ENCODE results near the gene PLCL2. TPM values are rescaled to one million over a fixed set of nuclear protein-coding genes. Genes with fewer than 3 reads are reported as not detected.

The PLCL2 gene
- polyA plus RNA-seq, 2 of the 4 experiments (the other 2 are of a cell fraction), result 2.1 to 3.0 TPM

DNA sequence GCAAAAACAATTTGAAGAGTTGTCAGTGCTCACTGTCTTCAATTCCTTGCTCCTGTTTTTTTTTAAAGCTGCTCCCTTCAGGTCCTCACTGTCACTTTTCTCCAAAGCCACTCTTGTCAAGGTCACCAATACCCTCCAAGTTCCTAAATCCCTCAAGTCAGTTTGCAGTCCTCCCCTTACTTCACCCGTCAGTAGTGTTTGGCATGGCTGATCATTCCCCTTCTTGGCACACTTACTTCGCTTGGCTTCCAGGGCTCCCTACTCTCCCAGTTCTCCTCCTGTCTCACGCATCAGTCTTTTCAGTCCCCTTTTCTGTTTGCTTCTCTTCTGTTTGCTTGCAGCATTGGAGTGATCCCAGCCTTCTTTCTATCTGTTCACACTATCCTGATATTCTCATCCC lies 25.5 kb downstream of the PLCL2 start:
- no peak overlapping the region for H3K27ac ChIP-seq
- H3K9me3 ChIP-seq, result no peaks in the 10 kb centered on the region
- peaks cover 18% of the 10 kb centered on the region for H3K4me1 ChIP-seq
- no peak overlapping the region for H3K4me3 ChIP-seq
- ChIA-PET POLR2A (no interaction called here), CTCF (interaction anchor here (1.1 kb wide), 1 partner anchor 73 kb away, joined by 3 read pairs; no protein-coding TSS in a partner anchor)
- no peak overlapping the region for H3K4me2 ChIP-seq
- TF ChIP-seq EP300 (IDR thresholded peaks at IDR 0.05), result no peak
- TF ChIP-seq, protein P1, sequence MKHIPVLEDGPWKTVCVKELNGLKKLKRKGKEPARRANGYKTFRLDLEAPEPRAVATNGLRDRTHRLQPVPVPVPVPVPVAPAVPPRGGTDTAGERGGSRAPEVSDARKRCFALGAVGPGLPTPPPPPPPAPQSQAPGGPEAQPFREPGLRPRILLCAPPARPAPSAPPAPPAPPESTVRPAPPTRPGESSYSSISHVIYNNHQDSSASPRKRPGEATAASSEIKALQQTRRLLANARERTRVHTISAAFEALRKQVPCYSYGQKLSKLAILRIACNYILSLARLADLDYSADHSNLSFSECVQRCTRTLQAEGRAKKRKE (CRISPR knock-in tag; IDR thresholded peaks at IDR 0.05; ENCODE audit: low read depth), result no peak
- TF ChIP-seq EHF (CRISPR knock-in tag; IDR thresholded peaks at IDR 0.05), result no peak
- no peak for TF ChIP-seq ZSCAN20 (CRISPR knock-in tag; IDR thresholded peaks at IDR 0.05)
- ATAC-seq (no peak), DNase-seq (ENCODE audit: low read depth in 1 of 2, low spot score in 1 of 2) (no peak), FAIRE-seq (no peak)
- WGBS (ENCODE audit: missing lambda C conversion rate), result 91% methylated on average over 3 of the region's 3 CpGs

- no peak for ATAC-seq
- FAIRE-seq, result no peak
- TF ChIP-seq CBX8 (IDR thresholded peaks at IDR 0.05) (no peak), ESRRA (IDR thresholded peaks at IDR 0.05; ENCODE audit: borderline replicate concordance, low read length) (no peak)
- no peak for DNase-seq (ENCODE audit: low read depth in 1 of 2, low spot score in 1 of 2)
- H3K4me2 ChIP-seq, result no peak overlapping the region
- no peak overlapping the region for H3K27ac ChIP-seq
- 93% methylated on average over 2 of the region's 2 CpGs for WGBS (ENCODE audit: missing lambda C conversion rate)
- ChIA-PET POLR2A (no interaction called here), CTCF (no interaction called here)
- H3K9me3 ChIP-seq, result no peaks in the 10 kb centered on the region
- no peak overlapping the region for H3K4me3 ChIP-seq
- peaks cover 6% of the 10 kb centered on the region for H3K4me1 ChIP-seq
Measured at GRCh38 chr3:16911916-16912315, 27.2 kb downstream of the PLCL2 start.

DNA sequence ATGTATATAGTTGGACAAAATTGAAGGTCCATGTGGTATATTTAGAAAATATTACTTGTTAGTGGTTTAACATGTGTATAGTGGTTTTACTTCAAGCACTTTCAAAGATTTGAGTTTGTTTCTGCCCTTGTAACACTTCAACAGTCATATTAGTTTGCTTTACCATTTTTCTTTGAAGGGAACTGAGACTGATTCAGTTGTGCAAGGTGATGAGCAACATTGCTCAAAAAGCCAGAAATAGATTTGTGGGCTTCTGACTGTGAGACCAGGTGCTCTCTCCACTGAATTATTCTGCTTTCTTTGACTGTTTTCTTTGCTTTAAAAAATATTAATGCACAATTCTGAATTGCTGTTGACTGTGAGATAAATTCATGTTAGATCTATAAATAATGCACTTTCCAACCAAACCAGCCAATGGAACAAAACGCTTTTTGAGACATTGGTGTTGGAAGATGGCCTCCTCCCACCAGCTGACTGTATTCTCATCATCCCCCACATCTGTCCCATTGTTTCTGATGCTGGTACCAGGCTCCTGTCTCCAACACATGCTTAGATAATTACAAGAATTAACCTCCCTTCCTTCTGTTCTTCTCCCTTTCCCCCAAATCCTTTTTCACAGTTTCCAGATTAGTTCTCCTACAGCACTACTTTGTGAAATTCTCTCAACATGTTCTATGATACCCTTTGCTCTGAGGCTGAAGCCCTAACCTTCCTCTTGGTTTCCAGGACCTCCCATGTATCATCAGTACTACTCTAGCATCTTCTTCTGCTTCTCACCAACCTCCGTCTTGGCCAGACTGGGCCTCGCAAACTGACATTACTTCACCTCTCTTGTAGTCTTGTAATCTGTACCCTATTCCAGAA lies 27.9 kb downstream of the PLCL2 start:
- 94% methylated on average over 3 of the region's 3 CpGs for WGBS (ENCODE audit: missing lambda C conversion rate)
- Histone ChIP-seq H3K4me1 (peaks cover 6% of the 10 kb centered on the region; the same call in 2 of the 3 replicates), H3K27ac (no peak overlapping the region), H3K9me3 (no peaks in the 10 kb centered on the region), H3K4me2 (no peak overlapping the region), H3K4me3 (no peak overlapping the region)
- DNase-seq (ENCODE audit: low read depth in 1 of 2, low spot score in 1 of 2), result no peak
- ChIA-PET POLR2A (no interaction called here), CTCF (no interaction called here)
- TF ChIP-seq HOXB5 (CRISPR knock-in tag; IDR thresholded peaks at IDR 0.05) (no peak), BHLHE40 (IDR thresholded peaks at IDR 0.05; ENCODE audit: low read depth, low read length) (no peak), ZNF302 (CRISPR knock-in tag; IDR thresholded peaks at IDR 0.05) (no peak), PHF8 (IDR thresholded peaks at IDR 0.05; ENCODE audit: borderline replicate concordance, low read depth) (no peak), MAZ (IDR thresholded peaks at IDR 0.05; ENCODE audit: borderline replicate concordance, low read depth, low read length) (no peak), FOSL2 (IDR thresholded peaks at IDR 0.05) (no peak), FOSL2 (CRISPR knock-in tag; IDR thresholded peaks at IDR 0.05) (no peak), RNF2 (IDR thresholded peaks at IDR 0.05; ENCODE audit: borderline replicate concordance, low read depth) (no peak), CHD4 (IDR thresholded peaks at IDR 0.05; ENCODE audit: borderline replicate concordance) (no peak), BCL3 (IDR thresholded peaks at IDR 0.05) (no peak), PBX3 (IDR thresholded peaks at IDR 0.05) (no peak), CBX8 (IDR thresholded peaks at IDR 0.05) (no peak)
- TF ChIP-seq, protein P2, sequence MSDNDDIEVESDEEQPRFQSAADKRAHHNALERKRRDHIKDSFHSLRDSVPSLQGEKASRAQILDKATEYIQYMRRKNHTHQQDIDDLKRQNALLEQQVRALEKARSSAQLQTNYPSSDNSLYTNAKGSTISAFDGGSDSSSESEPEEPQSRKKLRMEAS (IDR thresholded peaks at IDR 0.05), result no peak
- TF ChIP-seq, protein P1 (CRISPR knock-in tag; IDR thresholded peaks at IDR 0.05; ENCODE audit: low read depth), result no peak
- TF ChIP-seq, protein P3, sequence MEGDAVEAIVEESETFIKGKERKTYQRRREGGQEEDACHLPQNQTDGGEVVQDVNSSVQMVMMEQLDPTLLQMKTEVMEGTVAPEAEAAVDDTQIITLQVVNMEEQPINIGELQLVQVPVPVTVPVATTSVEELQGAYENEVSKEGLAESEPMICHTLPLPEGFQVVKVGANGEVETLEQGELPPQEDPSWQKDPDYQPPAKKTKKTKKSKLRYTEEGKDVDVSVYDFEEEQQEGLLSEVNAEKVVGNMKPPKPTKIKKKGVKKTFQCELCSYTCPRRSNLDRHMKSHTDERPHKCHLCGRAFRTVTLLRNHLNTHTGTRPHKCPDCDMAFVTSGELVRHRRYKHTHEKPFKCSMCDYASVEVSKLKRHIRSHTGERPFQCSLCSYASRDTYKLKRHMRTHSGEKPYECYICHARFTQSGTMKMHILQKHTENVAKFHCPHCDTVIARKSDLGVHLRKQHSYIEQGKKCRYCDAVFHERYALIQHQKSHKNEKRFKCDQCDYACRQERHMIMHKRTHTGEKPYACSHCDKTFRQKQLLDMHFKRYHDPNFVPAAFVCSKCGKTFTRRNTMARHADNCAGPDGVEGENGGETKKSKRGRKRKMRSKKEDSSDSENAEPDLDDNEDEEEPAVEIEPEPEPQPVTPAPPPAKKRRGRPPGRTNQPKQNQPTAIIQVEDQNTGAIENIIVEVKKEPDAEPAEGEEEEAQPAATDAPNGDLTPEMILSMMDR (IDR thresholded peaks at IDR 0.05), result no peak
- FAIRE-seq, result no peak
- ATAC-seq, result no peak
